NCI-H2029 (cell line): ENCODE measurements around the gene IGDCC3.
A peak's percentile ranks its signal among the peaks of the same experiment; 100 is the strongest.

Experiments
- DNase-seq: peaks from one replicate; lab custom pipeline; 2025; lab: John Stamatoyannopoulos, UW

IGDCC3 gene

GRCh38 chr15:65388306-65389080 is 10.7 kb upstream of the IGDCC3 start:
- DNase-seq, result no peak

- DNase-seq, result no peak
These were observed 9.1 kb upstream of the IGDCC3 start for GRCh38 chr15:65386886-65387285.

GRCh38 chr15:65386376-65386775 is 8.6 kb upstream of the IGDCC3 start:
- no peak for DNase-seq

- DNase-seq, result no peak
These were observed 8.1 kb upstream of the IGDCC3 start for GRCh38 chr15:65385870-65386258.

- DNase-seq, result peak; percentile 58
These were observed 7.4 kb upstream of the IGDCC3 start for GRCh38 chr15:65384895-65385869.

- DNase-seq, result no peak
These were observed 6.7 kb upstream of the IGDCC3 start for GRCh38 chr15:65384505-65384894.

- DNase-seq, result no peak
These were observed 6.2 kb upstream of the IGDCC3 start for GRCh38 chr15:65383991-65384390.

GRCh38 chr15:65383456-65383855 is 5.7 kb upstream of the IGDCC3 start:
- no peak for DNase-seq

GRCh38 chr15:65382921-65383320 is 5.1 kb upstream of the IGDCC3 start:
- DNase-seq, result no peak

GRCh38 chr15:65382146-65382491 is 4.3 kb upstream of the IGDCC3 start:
- no peak for DNase-seq

- no peak for DNase-seq
These were observed 3.8 kb upstream of the IGDCC3 start for GRCh38 chr15:65381445-65382145.

- no peak for DNase-seq
These were observed 2.2 kb upstream of the IGDCC3 start for GRCh38 chr15:65379986-65380385.

- no peak for DNase-seq
These were observed 462 bp downstream of the IGDCC3 start for GRCh38 chr15:65377105-65377975.

- no peak for DNase-seq
These were observed 1.1 kb downstream of the IGDCC3 start for GRCh38 chr15:65376767-65377104.

GRCh38 chr15:65375871-65376607 is 1.8 kb downstream of the IGDCC3 start:
- no peak for DNase-seq

- no peak for DNase-seq
These were observed 2.9 kb downstream of the IGDCC3 start for GRCh38 chr15:65374821-65375401.

GRCh38 chr15:65374334-65374733 is 3.5 kb downstream of the IGDCC3 start:
- DNase-seq, result no peak

- DNase-seq, result no peak
These were observed 4.6 kb downstream of the IGDCC3 start for GRCh38 chr15:65373163-65373651.

- no peak for DNase-seq
These were observed 5.1 kb downstream of the IGDCC3 start for GRCh38 chr15:65372787-65373067.

GRCh38 chr15:65371976-65372786 is 5.6 kb downstream of the IGDCC3 start:
- no peak for DNase-seq
